HEK293 (cell line): Measurements from ENCODE around the gene KDM3B.

Experiments
- EGR2 ChIP-seq: fragments of 450-650 bp; formaldehyde crosslinking; IDR thresholded peaks from 2 replicates; pipeline ENCODE4 v1.5.1; 2016; ENCODE audit warnings: low read depth, missing biosample characterization, missing genetic modification characterization
- HOXD13 ChIP-seq: sonication (generic); formaldehyde crosslinking; IDR thresholded peaks from 2 replicates; pipeline ENCODE4 v1.8.0; 2022; ENCODE audit warnings: missing genetic modification reagents, borderline replicate concordance
- KLF10 ChIP-seq: fragments of 450-650 bp; IDR thresholded peaks from 2 replicates; pipeline ENCODE4 v1.5.1; 2018; ENCODE audit warnings: missing biosample characterization, mild to moderate bottlenecking, missing genetic modification characterization
- KLF7 ChIP-seq: fragments of 450-650 bp; formaldehyde crosslinking; IDR thresholded peaks from 2 replicates; pipeline ENCODE4 v1.5.1; 2016; ENCODE audit warnings: missing biosample characterization, missing genetic modification characterization, borderline replicate concordance
- OVOL3 ChIP-seq: fragments of 450-650 bp; formaldehyde crosslinking; IDR thresholded peaks from 2 replicates; pipeline ENCODE4 v1.5.1; 2016; ENCODE audit warnings: missing biosample characterization, missing genetic modification characterization
- SALL2 ChIP-seq: fragments of 450-650 bp; formaldehyde crosslinking; IDR thresholded peaks from 2 replicates; pipeline ENCODE4 v1.5.0; 2017; ENCODE audit warnings: missing biosample characterization, mild to moderate bottlenecking, missing genetic modification characterization, borderline replicate concordance
- SP7 ChIP-seq: fragments of 450-650 bp; formaldehyde crosslinking; IDR thresholded peaks from 2 replicates; pipeline ENCODE4 v1.5.1; 2016; ENCODE audit warnings: missing biosample characterization, missing genetic modification characterization
- WT1 ChIP-seq: fragments of 450-650 bp; formaldehyde crosslinking; IDR thresholded peaks from 2 replicates; pipeline ENCODE4 v1.5.1; 2016; ENCODE audit warnings: missing biosample characterization, missing genetic modification characterization
- ZBTB21 ChIP-seq: fragments of 450-650 bp; formaldehyde crosslinking; IDR thresholded peaks from 2 replicates; pipeline ENCODE4 v1.5.1; 2017; ENCODE audit warnings: missing biosample characterization, missing genetic modification characterization
- ZBTB48 ChIP-seq: fragments of 450-650 bp; formaldehyde crosslinking; IDR thresholded peaks from 2 replicates; pipeline ENCODE4 v1.5.1; 2016; ENCODE audit warnings: missing biosample characterization, missing genetic modification characterization
- ZEB2 ChIP-seq: fragments of 450-650 bp; formaldehyde crosslinking; IDR thresholded peaks from 2 replicates; pipeline ENCODE4 v1.5.1; 2016; ENCODE audit warnings: missing biosample characterization, missing genetic modification characterization
- ZNF157 ChIP-seq: fragments of 450-650 bp; formaldehyde crosslinking; IDR thresholded peaks from 2 replicates; pipeline ENCODE4 v1.5.1; 2016; ENCODE audit warnings: missing biosample characterization, missing genetic modification characterization
- ZNF24 ChIP-seq: fragments of 450-650 bp; formaldehyde crosslinking; IDR thresholded peaks from 2 replicates; pipeline ENCODE4 v1.5.1; 2016; ENCODE audit warnings: missing biosample characterization, missing genetic modification characterization
- ZNF274 ChIP-seq, 2 experiments: fragments of 200-500 bp in 1 of 2; fragments of 450-650 bp in 1 of 2; sonication (Bioruptor generic) in 1 of 2; formaldehyde crosslinking in 1 of 2; IDR thresholded peaks; 2 replicates each; pipeline versions ENCODE4 v1.5.1 to v1.6.1; 2014 to 2016; ENCODE audit warnings: borderline replicate concordance in 1 of 2, inconsistent platforms in 1 of 2, low read length in 1 of 2, missing biosample characterization in 1 of 2, missing genetic modification characterization in 1 of 2
- ZNF302 ChIP-seq: fragments of 450-650 bp; formaldehyde crosslinking; IDR thresholded peaks from 2 replicates; pipeline ENCODE4 v1.5.1; 2016; ENCODE audit warnings: missing biosample characterization, missing genetic modification characterization, low read depth
- ZNF335 ChIP-seq: fragments of 450-650 bp; formaldehyde crosslinking; conservative IDR thresholded peaks from 2 replicates; pipeline ENCODE4 v1.5.1; 2016; ENCODE audit warnings: missing biosample characterization, missing genetic modification characterization
- ZNF341 ChIP-seq: fragments of 450-650 bp; formaldehyde crosslinking; IDR thresholded peaks from 2 replicates; pipeline ENCODE4; 2016; ENCODE audit warnings: low read depth, missing biosample characterization, missing genetic modification characterization
- ZNF37A ChIP-seq: fragments of 450-650 bp; IDR thresholded peaks from 2 replicates; pipeline ENCODE4 v1.5.1; 2018; ENCODE audit warnings: missing biosample characterization, missing genetic modification characterization
- ZNF433 ChIP-seq: fragments of 450-650 bp; formaldehyde crosslinking; IDR thresholded peaks from 2 replicates; pipeline ENCODE4 v1.5.1; 2016; ENCODE audit warnings: missing biosample characterization, missing genetic modification characterization, low read depth
- ZNF514 ChIP-seq: fragments of 450-650 bp; formaldehyde crosslinking; IDR thresholded peaks from 2 replicates; pipeline ENCODE4 v1.5.1; 2016; ENCODE audit warnings: missing biosample characterization, missing genetic modification characterization
- ZNF560 ChIP-seq: fragments of 450-650 bp; formaldehyde crosslinking; IDR thresholded peaks from 2 replicates; pipeline ENCODE4 v1.5.1; 2017; ENCODE audit warnings: missing biosample characterization, missing genetic modification characterization, borderline replicate concordance
- ZNF596 ChIP-seq: fragments of 450-650 bp; IDR thresholded peaks from 2 replicates; pipeline ENCODE4 v1.5.0; 2018; ENCODE audit warnings: missing biosample characterization, mild to moderate bottlenecking, missing genetic modification characterization, moderate library complexity
- ZNF776 ChIP-seq: fragments of 450-650 bp; formaldehyde crosslinking; IDR thresholded peaks from 2 replicates; pipeline ENCODE4 v1.5.0; 2017; ENCODE audit warnings: missing biosample characterization, missing genetic modification characterization, borderline replicate concordance
- ZNF791 ChIP-seq: fragments of 450-650 bp; formaldehyde crosslinking; IDR thresholded peaks from 2 replicates; pipeline ENCODE4 v1.5.1; 2016; ENCODE audit warnings: missing biosample characterization, missing genetic modification characterization
- TF ChIP-seq, protein P1 (sequence below): fragments of 450-650 bp; formaldehyde crosslinking; IDR thresholded peaks from 2 replicates; pipeline ENCODE4 v1.5.1; 2016; ENCODE audit warnings: missing biosample characterization, missing genetic modification characterization
- TF ChIP-seq, protein P2 (sequence below): fragments of 450-650 bp; formaldehyde crosslinking; IDR thresholded peaks from 2 replicates; pipeline ENCODE4 v1.5.1; 2016; ENCODE audit warnings: missing biosample characterization, missing genetic modification characterization
- TF ChIP-seq, protein P3 (sequence below): fragments of 450-650 bp; formaldehyde crosslinking; IDR thresholded peaks from 2 replicates; pipeline ENCODE4 v1.5.1; 2017; ENCODE audit warnings: missing biosample characterization, missing genetic modification characterization
- TF ChIP-seq, protein P4 (sequence below): fragments of 450-650 bp; formaldehyde crosslinking; IDR thresholded peaks from 2 replicates; pipeline ENCODE4 v1.5.1; 2017; ENCODE audit warnings: missing biosample characterization, missing genetic modification characterization
- TF ChIP-seq, protein P5 (sequence below): fragments of 450-650 bp; formaldehyde crosslinking; IDR thresholded peaks from 2 replicates; pipeline ENCODE4 v1.5.1; 2016; ENCODE audit warnings: missing biosample characterization, missing genetic modification characterization, borderline replicate concordance
- TF ChIP-seq, protein P6 (sequence below): fragments of 450-650 bp; formaldehyde crosslinking; IDR thresholded peaks from 2 replicates; pipeline ENCODE4 v1.5.1; 2016; ENCODE audit warnings: missing biosample characterization, missing genetic modification characterization

Gene KDM3B

DNA sequence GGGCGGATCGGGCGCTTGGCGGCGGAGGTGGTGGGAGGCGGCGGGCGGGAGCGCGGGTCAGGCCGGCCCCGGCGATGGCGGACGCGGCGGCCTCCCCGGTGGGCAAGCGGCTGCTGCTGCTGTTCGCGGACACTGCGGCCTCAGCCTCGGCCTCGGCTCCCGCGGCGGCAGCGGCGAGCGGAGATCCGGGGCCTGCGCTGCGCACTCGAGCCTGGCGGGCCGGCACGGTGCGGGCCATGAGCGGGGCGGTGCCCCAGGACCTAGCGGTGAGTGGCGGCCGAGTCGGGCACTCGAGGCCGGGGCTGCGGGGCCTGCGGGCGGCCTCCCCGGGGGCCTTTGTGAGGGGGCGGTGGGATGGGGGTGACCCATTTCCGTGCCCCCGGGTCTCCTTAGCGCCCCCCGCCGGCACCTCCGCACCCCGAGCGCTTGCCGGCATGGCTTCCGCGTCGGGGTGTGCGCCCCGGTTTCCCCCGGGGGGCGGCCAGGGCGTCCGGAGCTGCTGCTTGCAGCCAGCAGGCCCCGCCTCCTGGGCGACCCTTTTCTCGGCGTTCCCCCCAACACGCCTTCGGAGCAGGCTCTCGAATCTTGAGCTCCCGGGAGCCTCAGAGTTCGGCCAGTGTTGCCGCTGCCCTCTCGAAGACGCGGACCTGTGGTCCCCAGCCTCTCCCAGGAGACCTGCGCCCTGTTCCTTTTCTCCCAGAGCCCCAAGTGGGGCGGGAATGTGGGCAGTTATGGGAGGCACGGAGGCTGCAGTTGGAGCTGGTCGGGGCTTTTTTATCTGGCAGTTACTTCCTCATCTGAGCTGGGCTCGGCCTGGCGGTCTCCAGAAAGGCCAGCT lies 456 bp downstream of the KDM3B start (continued):
- peak; percentile 37; the same call in 1 of the 2 replicates for TF ChIP-seq SP7 (tag by site-specific recombination)
- TF ChIP-seq, protein P1, sequence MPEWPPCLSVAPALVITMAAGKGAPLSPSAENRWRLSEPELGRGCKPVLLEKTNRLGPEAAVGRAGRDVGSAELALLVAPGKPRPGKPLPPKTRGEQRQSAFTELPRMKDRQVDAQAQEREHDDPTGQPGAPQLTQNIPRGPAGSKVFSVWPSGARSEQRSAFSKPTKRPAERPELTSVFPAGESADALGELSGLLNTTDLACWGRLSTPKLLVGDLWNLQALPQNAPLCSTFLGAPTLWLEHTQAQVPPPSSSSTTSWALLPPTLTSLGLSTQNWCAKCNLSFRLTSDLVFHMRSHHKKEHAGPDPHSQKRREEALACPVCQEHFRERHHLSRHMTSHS: no peak
- TF ChIP-seq, protein P2, sequence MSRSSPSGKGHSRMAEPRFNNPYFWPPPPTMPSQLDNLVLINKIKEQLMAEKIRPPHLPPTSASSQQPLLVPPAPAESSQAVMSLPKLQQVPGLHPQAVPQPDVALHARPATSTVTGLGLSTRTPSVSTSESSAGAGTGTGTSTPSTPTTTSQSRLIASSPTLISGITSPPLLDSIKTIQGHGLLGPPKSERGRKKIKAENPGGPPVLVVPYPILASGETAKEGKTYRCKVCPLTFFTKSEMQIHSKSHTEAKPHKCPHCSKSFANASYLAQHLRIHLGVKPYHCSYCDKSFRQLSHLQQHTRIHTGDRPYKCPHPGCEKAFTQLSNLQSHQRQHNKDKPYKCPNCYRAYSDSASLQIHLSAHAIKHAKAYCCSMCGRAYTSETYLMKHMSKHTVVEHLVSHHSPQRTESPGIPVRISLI: no peak
- TF ChIP-seq ZNF560: no peak
- no peak for TF ChIP-seq HOXD13 (CRISPR knock-in tag)
- peak; percentile 82 for TF ChIP-seq ZNF335 (tag by site-specific recombination)
- peak; percentile 64 for TF ChIP-seq ZNF341 (tag by site-specific recombination)
- no peak for TF ChIP-seq SALL2
- TF ChIP-seq ZNF433: no peak
- peak; percentile 78 for TF ChIP-seq ZEB2 (tag by site-specific recombination)
- TF ChIP-seq, protein P3, sequence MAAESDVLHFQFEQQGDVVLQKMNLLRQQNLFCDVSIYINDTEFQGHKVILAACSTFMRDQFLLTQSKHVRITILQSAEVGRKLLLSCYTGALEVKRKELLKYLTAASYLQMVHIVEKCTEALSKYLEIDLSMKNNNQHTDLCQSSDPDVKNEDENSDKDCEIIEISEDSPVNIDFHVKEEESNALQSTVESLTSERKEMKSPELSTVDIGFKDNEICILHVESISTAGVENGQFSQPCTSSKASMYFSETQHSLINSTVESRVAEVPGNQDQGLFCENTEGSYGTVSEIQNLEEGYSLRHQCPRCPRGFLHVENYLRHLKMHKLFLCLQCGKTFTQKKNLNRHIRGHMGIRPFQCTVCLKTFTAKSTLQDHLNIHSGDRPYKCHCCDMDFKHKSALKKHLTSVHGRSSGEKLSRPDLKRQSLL: no peak
- TF ChIP-seq ZNF24 (tag by site-specific recombination): 0 out of 2 replicates have a peak, but pooled peaks have one; percentile 29
- TF ChIP-seq ZNF302 (tag by site-specific recombination): no peak
- TF ChIP-seq ZNF791 (tag by site-specific recombination): no peak
- no peak for TF ChIP-seq OVOL3
- TF ChIP-seq ZNF274 (IDR thresholded peaks at IDR 0.05; ENCODE audit: low read length): no peak
- TF ChIP-seq ZNF274 (tag by site-specific recombination; IDR thresholded peaks at IDR 0.05; ENCODE audit: borderline replicate concordance): no peak
- peak; percentile 39; the same call in 1 of the 2 replicates for TF ChIP-seq ZBTB48 (tag by site-specific recombination)
- 0 out of 2 replicates have a peak, but pooled peaks have one; percentile 36 for TF ChIP-seq ZNF37A
- no peak for TF ChIP-seq ZNF776 (tag by site-specific recombination)
- TF ChIP-seq ZNF157: no peak
- no peak for TF ChIP-seq WT1 (tag by site-specific recombination)
- no peak for TF ChIP-seq ZNF514
- no peak for TF ChIP-seq KLF7 (tag by site-specific recombination)
- TF ChIP-seq EGR2 (tag by site-specific recombination): no peak
- 0 out of 2 replicates have a peak, but pooled peaks have one; percentile 28 for TF ChIP-seq KLF10 (tag by site-specific recombination)
- TF ChIP-seq ZBTB21 (tag by site-specific recombination): no peak
- TF ChIP-seq ZNF596 (tag by site-specific recombination): no peak
- TF ChIP-seq, protein P4, sequence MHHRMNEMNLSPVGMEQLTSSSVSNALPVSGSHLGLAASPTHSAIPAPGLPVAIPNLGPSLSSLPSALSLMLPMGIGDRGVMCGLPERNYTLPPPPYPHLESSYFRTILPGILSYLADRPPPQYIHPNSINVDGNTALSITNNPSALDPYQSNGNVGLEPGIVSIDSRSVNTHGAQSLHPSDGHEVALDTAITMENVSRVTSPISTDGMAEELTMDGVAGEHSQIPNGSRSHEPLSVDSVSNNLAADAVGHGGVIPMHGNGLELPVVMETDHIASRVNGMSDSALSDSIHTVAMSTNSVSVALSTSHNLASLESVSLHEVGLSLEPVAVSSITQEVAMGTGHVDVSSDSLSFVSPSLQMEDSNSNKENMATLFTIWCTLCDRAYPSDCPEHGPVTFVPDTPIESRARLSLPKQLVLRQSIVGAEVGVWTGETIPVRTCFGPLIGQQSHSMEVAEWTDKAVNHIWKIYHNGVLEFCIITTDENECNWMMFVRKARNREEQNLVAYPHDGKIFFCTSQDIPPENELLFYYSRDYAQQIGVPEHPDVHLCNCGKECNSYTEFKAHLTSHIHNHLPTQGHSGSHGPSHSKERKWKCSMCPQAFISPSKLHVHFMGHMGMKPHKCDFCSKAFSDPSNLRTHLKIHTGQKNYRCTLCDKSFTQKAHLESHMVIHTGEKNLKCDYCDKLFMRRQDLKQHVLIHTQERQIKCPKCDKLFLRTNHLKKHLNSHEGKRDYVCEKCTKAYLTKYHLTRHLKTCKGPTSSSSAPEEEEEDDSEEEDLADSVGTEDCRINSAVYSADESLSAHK (tag by site-specific recombination): no peak
- TF ChIP-seq, protein P5, sequence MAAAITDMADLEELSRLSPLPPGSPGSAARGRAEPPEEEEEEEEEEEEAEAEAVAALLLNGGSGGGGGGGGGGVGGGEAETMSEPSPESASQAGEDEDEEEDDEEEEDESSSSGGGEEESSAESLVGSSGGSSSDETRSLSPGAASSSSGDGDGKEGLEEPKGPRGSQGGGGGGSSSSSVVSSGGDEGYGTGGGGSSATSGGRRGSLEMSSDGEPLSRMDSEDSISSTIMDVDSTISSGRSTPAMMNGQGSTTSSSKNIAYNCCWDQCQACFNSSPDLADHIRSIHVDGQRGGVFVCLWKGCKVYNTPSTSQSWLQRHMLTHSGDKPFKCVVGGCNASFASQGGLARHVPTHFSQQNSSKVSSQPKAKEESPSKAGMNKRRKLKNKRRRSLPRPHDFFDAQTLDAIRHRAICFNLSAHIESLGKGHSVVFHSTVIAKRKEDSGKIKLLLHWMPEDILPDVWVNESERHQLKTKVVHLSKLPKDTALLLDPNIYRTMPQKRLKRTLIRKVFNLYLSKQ (tag by site-specific recombination): no peak
- TF ChIP-seq, protein P6, sequence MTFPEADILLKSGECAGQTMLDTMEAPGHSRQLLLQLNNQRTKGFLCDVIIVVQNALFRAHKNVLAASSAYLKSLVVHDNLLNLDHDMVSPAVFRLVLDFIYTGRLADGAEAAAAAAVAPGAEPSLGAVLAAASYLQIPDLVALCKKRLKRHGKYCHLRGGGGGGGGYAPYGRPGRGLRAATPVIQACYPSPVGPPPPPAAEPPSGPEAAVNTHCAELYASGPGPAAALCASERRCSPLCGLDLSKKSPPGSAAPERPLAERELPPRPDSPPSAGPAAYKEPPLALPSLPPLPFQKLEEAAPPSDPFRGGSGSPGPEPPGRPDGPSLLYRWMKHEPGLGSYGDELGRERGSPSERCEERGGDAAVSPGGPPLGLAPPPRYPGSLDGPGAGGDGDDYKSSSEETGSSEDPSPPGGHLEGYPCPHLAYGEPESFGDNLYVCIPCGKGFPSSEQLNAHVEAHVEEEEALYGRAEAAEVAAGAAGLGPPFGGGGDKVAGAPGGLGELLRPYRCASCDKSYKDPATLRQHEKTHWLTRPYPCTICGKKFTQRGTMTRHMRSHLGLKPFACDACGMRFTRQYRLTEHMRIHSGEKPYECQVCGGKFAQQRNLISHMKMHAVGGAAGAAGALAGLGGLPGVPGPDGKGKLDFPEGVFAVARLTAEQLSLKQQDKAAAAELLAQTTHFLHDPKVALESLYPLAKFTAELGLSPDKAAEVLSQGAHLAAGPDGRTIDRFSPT (tag by site-specific recombination): no peak
